ENCODE results near the gene SMC4. TPM values are rescaled to one million over a fixed set of nuclear protein-coding genes. Genes with fewer than 3 reads are reported as not detected.

SMC4 gene
- total RNA-seq, 1 donor from 2014 or later = 90.6 TPM

DNA sequence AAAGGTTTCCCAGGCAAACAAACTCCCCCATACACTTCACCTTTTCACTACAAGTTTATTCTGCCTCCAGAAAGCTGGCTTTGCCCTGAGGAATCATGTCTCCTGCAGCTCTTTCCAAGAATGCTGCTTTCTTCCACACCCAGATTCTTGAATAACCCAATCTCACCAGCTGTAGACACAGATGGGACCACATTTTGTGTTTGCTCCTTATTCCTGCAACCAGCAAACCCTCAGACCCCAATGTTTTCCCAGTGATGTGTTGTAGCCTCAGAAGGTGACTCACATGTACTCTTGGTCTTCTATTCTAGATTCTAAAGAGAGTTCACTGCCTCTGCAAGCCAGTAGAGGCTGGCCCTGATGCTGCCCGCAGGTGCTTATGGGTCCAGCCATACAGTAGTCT is 73.8 kb downstream of the SMC4 start:
- no peak for DNase-seq (ENCODE audit: low read depth)
- TF ChIP-seq, protein P1, sequence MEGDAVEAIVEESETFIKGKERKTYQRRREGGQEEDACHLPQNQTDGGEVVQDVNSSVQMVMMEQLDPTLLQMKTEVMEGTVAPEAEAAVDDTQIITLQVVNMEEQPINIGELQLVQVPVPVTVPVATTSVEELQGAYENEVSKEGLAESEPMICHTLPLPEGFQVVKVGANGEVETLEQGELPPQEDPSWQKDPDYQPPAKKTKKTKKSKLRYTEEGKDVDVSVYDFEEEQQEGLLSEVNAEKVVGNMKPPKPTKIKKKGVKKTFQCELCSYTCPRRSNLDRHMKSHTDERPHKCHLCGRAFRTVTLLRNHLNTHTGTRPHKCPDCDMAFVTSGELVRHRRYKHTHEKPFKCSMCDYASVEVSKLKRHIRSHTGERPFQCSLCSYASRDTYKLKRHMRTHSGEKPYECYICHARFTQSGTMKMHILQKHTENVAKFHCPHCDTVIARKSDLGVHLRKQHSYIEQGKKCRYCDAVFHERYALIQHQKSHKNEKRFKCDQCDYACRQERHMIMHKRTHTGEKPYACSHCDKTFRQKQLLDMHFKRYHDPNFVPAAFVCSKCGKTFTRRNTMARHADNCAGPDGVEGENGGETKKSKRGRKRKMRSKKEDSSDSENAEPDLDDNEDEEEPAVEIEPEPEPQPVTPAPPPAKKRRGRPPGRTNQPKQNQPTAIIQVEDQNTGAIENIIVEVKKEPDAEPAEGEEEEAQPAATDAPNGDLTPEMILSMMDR (conservative IDR thresholded peaks at IDR 0.05; ENCODE audit: low read depth, low read length) = no peak
- H3K4me3 ChIP-seq (ENCODE audit: low read depth, low read length) = no peak overlapping the region

DNA sequence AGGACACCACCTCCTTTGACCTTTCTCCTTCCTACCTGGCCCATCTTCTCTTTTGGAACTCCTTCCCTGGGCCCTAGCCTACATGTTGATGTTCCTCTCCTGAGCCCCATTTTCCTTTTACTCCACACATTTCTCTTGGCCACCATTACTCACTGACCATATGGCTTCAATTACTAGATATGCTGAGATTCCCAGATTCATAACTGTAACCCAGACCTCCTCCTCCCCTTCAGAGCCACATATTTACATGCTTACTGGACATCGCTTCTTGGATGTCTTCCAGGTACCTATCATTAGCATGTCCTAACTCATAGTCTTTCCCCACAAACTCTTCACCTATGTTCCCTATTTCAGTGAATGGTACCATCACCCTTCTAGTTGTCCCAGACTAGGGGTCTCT is 74.5 kb downstream of the SMC4 start:
- no peak for DNase-seq (ENCODE audit: low read depth)
- TF ChIP-seq, protein P1 (conservative IDR thresholded peaks at IDR 0.05; ENCODE audit: low read depth, low read length) = no peak
- H3K4me3 ChIP-seq (ENCODE audit: low read depth, low read length) = no peak overlapping the region

DNA sequence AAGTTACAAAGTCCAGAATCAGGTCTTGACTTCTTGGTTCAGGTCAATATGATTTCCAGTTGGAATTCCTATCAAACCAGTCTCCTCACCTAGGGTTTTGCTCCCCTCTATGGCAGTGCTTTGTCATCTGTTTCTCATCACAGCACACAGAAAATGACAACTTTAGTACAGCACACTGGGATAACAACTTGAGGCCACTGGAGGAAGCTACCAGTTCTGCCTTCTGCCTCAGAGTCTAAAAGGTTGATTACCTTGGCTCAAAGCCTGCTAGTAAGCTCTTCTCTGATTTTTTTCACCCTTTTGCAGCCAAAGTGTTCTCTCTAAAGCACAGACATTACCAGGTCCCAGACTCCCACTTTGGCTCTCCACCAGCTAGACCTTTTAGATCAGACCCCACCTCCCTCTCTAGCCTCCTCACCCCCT is 75.0 kb downstream of the SMC4 start:
- no peak for DNase-seq (ENCODE audit: low read depth)
- no peak overlapping the region for H3K4me3 ChIP-seq (ENCODE audit: low read depth, low read length)
- TF ChIP-seq, protein P1 (conservative IDR thresholded peaks at IDR 0.05; ENCODE audit: low read depth, low read length) = no peak

DNA sequence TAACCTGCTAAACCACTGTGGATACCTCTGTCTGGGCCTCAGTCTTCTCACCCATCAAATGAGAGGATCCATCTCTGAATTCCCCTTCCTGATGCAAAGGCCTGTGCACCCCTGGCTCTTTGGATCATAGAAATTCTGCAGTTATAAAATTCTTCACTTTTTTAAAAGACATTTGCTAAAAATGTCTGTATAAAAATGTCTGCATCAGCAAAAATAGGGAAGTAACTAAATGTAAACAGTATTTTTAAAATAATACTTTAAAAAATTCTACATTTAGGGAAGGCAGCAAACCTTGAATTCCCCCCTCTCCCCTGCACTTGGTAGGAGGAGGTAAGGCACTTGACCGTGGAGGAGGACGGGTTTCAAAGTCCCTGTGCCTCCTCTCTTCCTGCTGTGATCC is 75.7 kb downstream of the SMC4 start:
- DNase-seq (ENCODE audit: low read depth) = no peak
- H3K4me3 ChIP-seq (ENCODE audit: low read depth, low read length) = no peak overlapping the region
- TF ChIP-seq, protein P1 (conservative IDR thresholded peaks at IDR 0.05; ENCODE audit: low read depth, low read length) = no peak

DNA sequence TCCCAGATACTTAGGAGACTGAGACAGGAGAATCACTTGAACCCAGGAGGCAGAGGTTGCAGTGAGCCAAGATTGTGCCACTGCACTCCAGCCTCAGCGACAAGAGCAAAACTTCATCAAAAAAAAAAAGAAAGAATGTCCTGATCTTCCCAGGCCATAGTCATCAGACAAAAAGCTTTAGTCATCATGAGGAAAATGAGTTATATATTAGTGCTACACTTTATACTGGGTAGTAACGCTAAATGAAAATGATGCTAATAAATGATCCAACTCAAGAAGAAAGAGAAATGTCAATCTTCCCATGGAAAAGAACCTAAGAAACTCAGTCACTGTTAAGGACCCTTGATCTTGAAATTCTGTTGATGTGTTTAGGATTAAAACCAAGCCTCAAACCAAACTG is 76.4 kb downstream of the SMC4 start:
- no peak overlapping the region for H3K4me3 ChIP-seq (ENCODE audit: low read depth, low read length)
- DNase-seq (ENCODE audit: low read depth) = no peak
- TF ChIP-seq, protein P1 (conservative IDR thresholded peaks at IDR 0.05; ENCODE audit: low read depth, low read length) = no peak

DNA sequence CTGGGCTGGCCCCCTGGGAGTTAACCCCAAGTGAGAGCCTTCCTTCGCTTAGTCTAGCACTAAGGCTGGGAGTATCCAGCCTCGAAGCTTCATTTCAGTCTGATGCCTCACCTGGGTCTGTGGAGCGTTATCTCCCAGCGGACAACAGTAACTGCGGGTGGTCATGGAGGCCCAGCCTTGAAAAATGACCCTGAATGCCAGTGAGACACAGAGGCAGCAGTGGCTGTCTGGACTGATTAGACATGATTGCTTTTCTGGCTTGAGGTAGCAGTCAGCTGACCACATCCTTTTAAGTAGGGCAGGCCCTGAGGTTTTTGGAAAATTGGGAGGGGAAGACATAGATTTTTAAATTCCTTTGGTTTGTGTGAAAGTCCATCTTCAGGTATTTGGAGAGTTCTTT is 78.3 kb downstream of the SMC4 start:
- TF ChIP-seq, protein P1 (conservative IDR thresholded peaks at IDR 0.05; ENCODE audit: low read depth, low read length) = no peak
- H3K4me3 ChIP-seq (ENCODE audit: low read depth, low read length) = no peak overlapping the region
- no peak for DNase-seq (ENCODE audit: low read depth)

DNA sequence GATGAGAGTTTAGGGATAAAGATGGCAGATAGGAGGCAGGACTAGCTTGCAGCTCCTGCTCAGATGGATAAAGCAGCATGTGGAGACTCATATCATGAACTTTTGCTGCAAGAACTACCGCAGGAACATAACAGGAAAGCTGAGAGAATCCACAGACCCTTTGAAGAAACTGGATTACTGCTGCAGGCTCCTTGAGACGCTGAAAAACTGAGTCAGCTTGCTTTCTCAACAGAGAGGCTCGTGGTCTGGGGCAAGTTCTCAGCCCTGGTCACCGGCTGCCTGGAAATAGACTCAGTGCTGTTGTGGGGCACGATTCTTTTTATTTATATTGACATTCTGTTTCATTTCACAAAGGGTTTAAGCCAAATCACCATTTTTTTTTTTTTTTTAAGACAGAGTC is 78.9 kb downstream of the SMC4 start:
- no peak overlapping the region for H3K4me3 ChIP-seq (ENCODE audit: low read depth, low read length)
- DNase-seq (ENCODE audit: low read depth) = no peak
- TF ChIP-seq, protein P1 (conservative IDR thresholded peaks at IDR 0.05; ENCODE audit: low read depth, low read length) = no peak

Measured in epithelial cell of proximal tubule (primary cell).